HG03095 (cell line): ENCODE measurements around the gene BPI.
"Not testable (repeated sequence)": the region's sequence is repeated elsewhere in the genome, so short reads cannot be mapped to it uniquely, and the experiment has no call there.

Source experiments
- ATAC-seq: cut with Tn5 transposase; IDR thresholded peaks from one replicate; pipeline ENCODE4 v1.9.1; 2021; ENCODE audit warnings: moderate library complexity; ENCODE audit not compliant: unreplicated experiment

Gene BPI

GRCh38 chr20:38303908-38304379, at the start of gene BPI:
BPI (plus strand) TSS chr20:38304156; CDS start chr20:38304224, 68 bp downstream.
- no peak for ATAC-seq

GRCh38 chr20:38254621-38255020, 49.3 kb upstream of the BPI start:
- not testable (repeated sequence) for ATAC-seq

- no peak for ATAC-seq
Observed at GRCh38 chr20:38255393-38255792, 48.6 kb upstream of the BPI start.

GRCh38 chr20:38256021-38256420, 47.9 kb upstream of the BPI start:
- no peak for ATAC-seq

GRCh38 chr20:38256966-38257365, 47.0 kb upstream of the BPI start:
- no peak for ATAC-seq

- ATAC-seq = no peak
Observed at GRCh38 chr20:38258545-38259215, 45.3 kb upstream of the BPI start.

- ATAC-seq = no peak
Observed at GRCh38 chr20:38260025-38260377, 44.0 kb upstream of the BPI start.

GRCh38 chr20:38260378-38261053, 43.4 kb upstream of the BPI start, which contains the start of gene KIAA1755:
KIAA1755 (minus strand) TSS chr20:38260735; CDS start chr20:38260500, 235 bp downstream.
- no peak for ATAC-seq

- ATAC-seq = no peak
Observed at GRCh38 chr20:38261054-38261390, 42.9 kb upstream of the BPI start.

- ATAC-seq = no peak
Observed at GRCh38 chr20:38262931-38263330, 41.0 kb upstream of the BPI start.

- no peak for ATAC-seq
Observed at GRCh38 chr20:38266426-38266825, 37.5 kb upstream of the BPI start.

- ATAC-seq = no peak
Observed at GRCh38 chr20:38267296-38267695, 36.7 kb upstream of the BPI start.

GRCh38 chr20:38267901-38268514, 35.9 kb upstream of the BPI start:
- ATAC-seq = no peak

GRCh38 chr20:38269040-38269439, 34.9 kb upstream of the BPI start:
- ATAC-seq = no peak

GRCh38 chr20:38269715-38270114, 34.2 kb upstream of the BPI start:
- ATAC-seq = no peak

- no peak for ATAC-seq
Observed at GRCh38 chr20:38270869-38271605, 32.9 kb upstream of the BPI start.

GRCh38 chr20:38271608-38272120, 32.3 kb upstream of the BPI start:
- ATAC-seq = no peak

- no peak for ATAC-seq
Observed at GRCh38 chr20:38272398-38272797, 31.6 kb upstream of the BPI start.

GRCh38 chr20:38272961-38273360, 31.0 kb upstream of the BPI start:
- no peak for ATAC-seq

GRCh38 chr20:38275815-38276550, 28.0 kb upstream of the BPI start:
- no peak for ATAC-seq

- no peak for ATAC-seq
Observed at GRCh38 chr20:38277285-38277684, 26.7 kb upstream of the BPI start.
